ENCODE results near the gene TFAP2A.

The TFAP2A gene

GRCh38 chr6:10407674-10408054 is 7.2 kb downstream of the TFAP2A start:
- TF ChIP-seq, protein P1, sequence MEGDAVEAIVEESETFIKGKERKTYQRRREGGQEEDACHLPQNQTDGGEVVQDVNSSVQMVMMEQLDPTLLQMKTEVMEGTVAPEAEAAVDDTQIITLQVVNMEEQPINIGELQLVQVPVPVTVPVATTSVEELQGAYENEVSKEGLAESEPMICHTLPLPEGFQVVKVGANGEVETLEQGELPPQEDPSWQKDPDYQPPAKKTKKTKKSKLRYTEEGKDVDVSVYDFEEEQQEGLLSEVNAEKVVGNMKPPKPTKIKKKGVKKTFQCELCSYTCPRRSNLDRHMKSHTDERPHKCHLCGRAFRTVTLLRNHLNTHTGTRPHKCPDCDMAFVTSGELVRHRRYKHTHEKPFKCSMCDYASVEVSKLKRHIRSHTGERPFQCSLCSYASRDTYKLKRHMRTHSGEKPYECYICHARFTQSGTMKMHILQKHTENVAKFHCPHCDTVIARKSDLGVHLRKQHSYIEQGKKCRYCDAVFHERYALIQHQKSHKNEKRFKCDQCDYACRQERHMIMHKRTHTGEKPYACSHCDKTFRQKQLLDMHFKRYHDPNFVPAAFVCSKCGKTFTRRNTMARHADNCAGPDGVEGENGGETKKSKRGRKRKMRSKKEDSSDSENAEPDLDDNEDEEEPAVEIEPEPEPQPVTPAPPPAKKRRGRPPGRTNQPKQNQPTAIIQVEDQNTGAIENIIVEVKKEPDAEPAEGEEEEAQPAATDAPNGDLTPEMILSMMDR (IDR thresholded peaks at IDR 0.05; ENCODE audit: borderline replicate concordance, insufficient read depth, low read depth, low read length) = no peak
- H3K4me3 ChIP-seq (ENCODE audit: low read depth, low read length) = no peak overlapping the region

- TF ChIP-seq, protein P1 (IDR thresholded peaks at IDR 0.05; ENCODE audit: borderline replicate concordance, insufficient read depth, low read depth, low read length) = no peak
- no peak overlapping the region for H3K4me3 ChIP-seq (ENCODE audit: low read depth, low read length)
These were observed 7.7 kb downstream of the TFAP2A start for GRCh38 chr6:10407018-10407673.

GRCh38 chr6:10406556-10406955 is 8.3 kb downstream of the TFAP2A start:
- TF ChIP-seq, protein P1 (IDR thresholded peaks at IDR 0.05; ENCODE audit: borderline replicate concordance, insufficient read depth, low read depth, low read length) = no peak
- H3K4me3 ChIP-seq (ENCODE audit: low read depth, low read length) = no peak overlapping the region

GRCh38 chr6:10405513-10405900 is 9.4 kb downstream of the TFAP2A start:
- H3K4me3 ChIP-seq (ENCODE audit: low read depth, low read length) = no peak overlapping the region
- TF ChIP-seq, protein P1 (IDR thresholded peaks at IDR 0.05; ENCODE audit: borderline replicate concordance, insufficient read depth, low read depth, low read length) = no peak

DNA sequence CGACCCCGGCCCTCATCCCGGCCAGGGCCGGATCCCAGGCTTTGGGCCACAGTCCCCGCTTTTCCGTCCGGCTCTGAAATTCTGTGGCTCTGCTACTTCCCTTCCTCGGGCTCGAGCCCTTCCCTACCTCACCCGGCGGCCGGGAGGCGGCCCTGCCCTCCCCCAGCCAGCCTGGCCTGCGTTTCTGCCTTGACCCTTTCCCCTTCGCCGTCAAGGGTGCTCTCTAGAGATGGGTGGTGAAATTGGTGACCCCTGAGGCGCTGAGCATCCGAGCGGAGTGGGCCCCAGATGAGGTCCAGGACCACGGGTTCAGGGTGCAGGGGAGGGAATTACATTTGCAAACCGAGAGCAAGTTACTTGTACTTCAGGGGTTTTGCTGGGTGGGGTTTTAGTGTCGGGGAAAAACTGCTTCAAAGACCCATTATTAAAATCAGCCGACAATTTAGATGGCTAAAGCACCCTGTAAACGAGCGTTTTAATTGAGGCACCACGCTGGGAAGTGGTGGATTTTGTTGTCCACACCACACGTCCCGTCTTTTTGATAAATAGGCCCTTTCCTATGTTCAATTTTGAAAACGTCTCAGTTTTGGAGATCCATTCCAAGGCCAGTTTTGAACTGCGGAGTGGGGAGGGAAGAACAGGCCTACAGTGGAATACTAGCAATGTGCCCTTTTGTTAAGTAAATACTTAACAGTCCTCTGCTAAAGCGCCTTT is 9.9 kb downstream of the TFAP2A start:
- TF ChIP-seq, protein P1 (IDR thresholded peaks at IDR 0.05; ENCODE audit: borderline replicate concordance, insufficient read depth, low read depth, low read length) = no peak
- H3K4me3 ChIP-seq (ENCODE audit: low read depth, low read length) = peak overlapping the region; percentile 54

GRCh38 chr6:10404107-10404798 is 10.6 kb downstream of the TFAP2A start:
- TF ChIP-seq, protein P1 (IDR thresholded peaks at IDR 0.05; ENCODE audit: borderline replicate concordance, insufficient read depth, low read depth, low read length) = peak; percentile 43
- H3K4me3 ChIP-seq (ENCODE audit: low read depth, low read length) = peak overlapping the region; percentile 64
